ENCODE measurements around the gene NOL4L. TPM values are rescaled to one million over a fixed set of nuclear protein-coding genes. Genes with fewer than 3 reads are reported as not detected.

Gene NOL4L
- total and polyA plus RNA-seq, 2 donors (not counting 3 experiments of a cell fraction or from before 2014, with no cell fraction given) = 55.2 to 79.6 TPM

DNA sequence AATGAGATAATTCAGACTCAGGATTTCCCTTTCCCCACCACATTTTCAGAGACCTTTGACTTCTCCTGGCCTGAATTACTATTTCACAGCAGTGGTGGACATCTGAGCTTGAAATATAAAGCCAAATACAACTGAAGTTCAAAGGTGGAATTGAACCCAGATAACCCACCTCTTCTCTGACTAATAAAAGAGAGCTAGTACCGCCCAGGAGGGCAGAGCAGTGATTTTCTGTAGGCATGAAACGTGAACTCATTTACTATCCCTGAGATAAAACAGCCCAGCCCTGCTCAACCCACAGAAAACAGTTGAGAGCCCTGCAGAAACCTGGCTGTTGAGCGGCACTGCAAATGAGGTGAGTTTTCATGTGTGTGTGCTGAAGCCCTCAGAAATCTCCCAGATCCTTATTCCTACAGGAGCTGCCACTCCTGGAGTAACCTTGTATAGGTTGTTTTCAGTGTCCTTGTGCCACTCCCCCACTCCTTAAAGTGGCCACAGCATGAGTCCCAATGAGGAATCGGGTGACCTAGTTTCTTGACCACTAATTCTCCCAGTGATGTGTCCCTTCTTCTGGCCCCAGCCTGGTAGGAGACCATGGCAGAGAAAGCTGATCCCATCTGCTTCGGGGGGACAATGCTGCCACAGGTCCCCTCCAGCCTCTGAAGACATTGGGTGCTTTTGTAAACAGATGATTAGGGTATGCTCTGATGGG is 99.2 kb downstream of the NOL4L start:
- peak; percentile 61 for DNase-seq (ENCODE audit: low read depth, low spot score)
- Histone ChIP-seq H3K9me1 (replicated peaks; ENCODE audit: control insufficient read depth, extremely low read depth, insufficient read depth, low read length) (no peaks in the 10 kb centered on the region), H4K20me1 (replicated peaks; ENCODE audit: control insufficient read depth, extremely low read depth, insufficient read depth, low read length) (no peaks in the 10 kb centered on the region), H3K4me2 (ENCODE audit: insufficient read depth, low read length) (peak overlapping the region; percentile 86), H3K9ac (replicated peaks; ENCODE audit: extremely low read depth, insufficient read depth, low read length) (peak overlapping the region; percentile 92), H3K27me3 (ENCODE audit: control insufficient read depth in 2 of 2, insufficient read depth in 2 of 2, low read length in 2 of 2) (no peaks in the 10 kb centered on the region), H3K79me2 (ENCODE audit: control insufficient read depth, insufficient read depth, low read length) (peaks cover 23% of the 10 kb centered on the region), H2AFZ (ENCODE audit: low read depth, low read length) (no peak overlapping the region), H3K4me3 (replicated peaks in 1 of 3; ENCODE audit: insufficient read depth in 1 of 3, low read depth in 1 of 3, low read length in 3 of 3) (no peak overlapping the region), H3K9me3 (replicated peaks; ENCODE audit: control insufficient read depth, insufficient read depth, low read length) (no peaks in the 10 kb centered on the region), H3K36me3 (ENCODE audit: control insufficient read depth in 2 of 2, extremely low read depth in 1 of 2, insufficient read depth in 2 of 2, low read length in 2 of 2) (no peaks in the 10 kb centered on the region), H3K4me1 (ENCODE audit: control insufficient read depth, extremely low read depth, insufficient read depth, low read length) (peaks cover 26% of the 10 kb centered on the region), H3K27ac (ENCODE audit: insufficient read depth, low read depth, low read length) (peak overlapping the region; percentile 96)
- no TSS peak for BruUV-seq (replicated peaks)
- POLR2A ChIA-PET = interaction anchor here (2.6 kb wide), 1 partner anchor 12 kb away, joined by 7 read pairs; no protein-coding TSS in a partner anchor
- TF ChIP-seq EZH2 (IDR thresholded peaks at IDR 0.05; ENCODE audit: borderline replicate concordance, low read depth, low read length, severe bottlenecking) = no peak
- TF ChIP-seq, protein P1, sequence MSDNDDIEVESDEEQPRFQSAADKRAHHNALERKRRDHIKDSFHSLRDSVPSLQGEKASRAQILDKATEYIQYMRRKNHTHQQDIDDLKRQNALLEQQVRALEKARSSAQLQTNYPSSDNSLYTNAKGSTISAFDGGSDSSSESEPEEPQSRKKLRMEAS (IDR thresholded peaks at IDR 0.05; ENCODE audit: insufficient read depth, insufficient read length) = no peak
- no peak for TF ChIP-seq MYC (IDR thresholded peaks at IDR 0.05; ENCODE audit: low read depth, low read length)
- TF ChIP-seq POLR2A (IDR thresholded peaks at IDR 0.05; ENCODE audit: low read depth, low read length) = no peak
- no peak for TF ChIP-seq GATA2 (IDR thresholded peaks at IDR 0.05; ENCODE audit: insufficient read depth, insufficient read length, low read depth, low read length)
- no peak for TF ChIP-seq FOS (IDR thresholded peaks at IDR 0.05; ENCODE audit: borderline replicate concordance, insufficient read depth, low read length)
- TF ChIP-seq POLR2AphosphoS5 (IDR thresholded peaks at IDR 0.05; ENCODE audit: insufficient read depth, low read depth, low read length) = no peak
- TF ChIP-seq JUN (IDR thresholded peaks at IDR 0.05; ENCODE audit: borderline replicate concordance, insufficient read depth, insufficient read length, low read depth) = no peak
- no peak for TF ChIP-seq CTCF (IDR thresholded peaks at IDR 0.05; ENCODE audit: extremely low read depth in 1 of 2, insufficient read depth in 1 of 2, low read depth in 1 of 2, low read length in 2 of 2)
- peak; percentile 59 for FAIRE-seq
- dilution Hi-C loops (cut with MboI; ENCODE audit: extremely low pct_ligation_motif_present, low sequenced_read_pairs) = no loop called here
- intact Hi-C loops (cut with micrococcal nuclease) = loop anchor here (1.0 kb wide), 4 partner anchors 11 to 35 kb away; no protein-coding TSS in a partner anchor
- CTCF ChIA-PET = interaction anchor here (0.8 to 4.5 kb wide), 18 partner anchors 10 to 169 kb away, joined by 3 to 45 read pairs (median 6); no protein-coding TSS in a partner anchor

Data from endothelial cell of umbilical vein (primary cell).